HCT116 (cell line): ENCODE results near the gene STAMBPL1. TPM values are rescaled to one million over a fixed set of nuclear protein-coding genes. Genes with fewer than 3 reads are reported as not detected.
"Not testable (repeated sequence)": the region's sequence is repeated elsewhere in the genome, so short reads cannot be mapped to it uniquely, and the experiment has no call there.

Experiments used
- ATAC-seq: fragments of 200-7000 bp; cut with Tn5 transposase; 2 replicates; pipeline ENCODE4 v1.9.1; 2020; ENCODE audit warnings: mild to moderate bottlenecking, moderate library complexity
- BruUV-seq: library from RNA; stranded (reverse); fragments of 400-500 nt; replicated peaks from 2 replicates; lab custom pipeline; 2021; lab: Mats Ljungman, UMichigan
- CTCF ChIA-PET: fragments of 300-600 bp; sonication (Branson Sonifier 250); formaldehyde crosslinking; loops from one replicate; lab custom pipeline; 2021; ENCODE audit warnings: antibody characterized with exemption; lab: Charles Lee
- POLR2A ChIA-PET: fragments of 300-600, 350-600 bp; sonication (Branson Sonifier 250); formaldehyde crosslinking; loops from one replicate; lab custom pipeline; 2021; ENCODE audit warnings: antibody characterized with exemption; lab: Charles Lee
- RAD21 ChIA-PET, 2 experiments: fragments of 300-600 bp; sonication (Branson Sonifier 250); formaldehyde crosslinking; loops; one replicate each; lab custom pipeline; 2023; ENCODE audit warnings: low total read pairs in 2 of 2; ENCODE audit not compliant: uncharacterized antibody in 2 of 2, unreplicated experiment in 2 of 2, low non-redundant PET in 1 of 2; lab: Charles Lee
- DNase-seq: peaks from one replicate; pipeline ENCODE4 v3.0.0-alpha.2; 2010; ENCODE audit warnings: low read depth, low spot score
- H2AFZ ChIP-seq: fragments of 200-600 bp; shearing (Covaris generic), sonication (generic); 2 replicates; pipeline ENCODE4 v1.6.1; 2017; ENCODE audit warnings: low read depth, mixed run types, mixed read lengths, antibody characterized with exemption, low read length; ENCODE audit not compliant: poor library complexity, severe bottlenecking
- H3K27ac ChIP-seq: 2 replicates; pipeline ENCODE4 v1.5.1; 2012; ENCODE audit warnings: low read depth, low read length
- H3K27me3 ChIP-seq: fragments of 200-600 bp; sonication (generic); 2 replicates; pipeline ENCODE4 v1.6.1; 2016; ENCODE audit warnings: mixed run types, low read length, mixed read lengths; ENCODE audit not compliant: insufficient read depth
- H3K36me3 ChIP-seq, 2 experiments: fragments of 200-500 bp in 1 of 2; fragments of 200-600 bp in 1 of 2; sonication (Bioruptor generic) in 1 of 2; sonication (generic) in 1 of 2; 2 replicates each; pipeline versions ENCODE4 v1.5.1 to v1.6.1; 2014 to 2016; ENCODE audit warnings: low read length in 2 of 2, inconsistent platforms in 1 of 2, mixed read lengths in 1 of 2, mixed run types in 1 of 2; ENCODE audit not compliant: insufficient read depth in 2 of 2, control insufficient read depth in 1 of 2
- H3K4me1 ChIP-seq, 2 experiments: fragments of 200-600 bp in 1 of 2; sonication (generic) in 1 of 2; 2 replicates each; pipeline versions ENCODE4 v1.5.1 to v1.6.1; 2012 to 2017; ENCODE audit warnings: low read length in 2 of 2, inconsistent platforms in 1 of 2, mild to moderate bottlenecking in 1 of 2, mixed read lengths in 1 of 2, mixed run types in 1 of 2, moderate library complexity in 1 of 2; ENCODE audit not compliant: insufficient read depth in 2 of 2, control insufficient read depth in 1 of 2
- H3K4me2 ChIP-seq: fragments of 200-600 bp; sonication (generic); 2 replicates; pipeline ENCODE4 v1.6.1; 2017; ENCODE audit warnings: mixed run types, low read length, mixed read lengths
- H3K4me3 ChIP-seq, 2 experiments: fragments of 200-600 bp in 1 of 2; sonication (generic) in 1 of 2; replicated peaks in 1 of 2; 2 replicates each; pipeline ENCODE4 v1.5.1; 2011 to 2016; ENCODE audit warnings: low read length in 2 of 2, control low read depth in 1 of 2, low read depth in 1 of 2, mild to moderate bottlenecking in 1 of 2, mixed read lengths in 1 of 2, mixed run types in 1 of 2
- H3K79me2 ChIP-seq: fragments of 200-600 bp; sonication (generic); 2 replicates; pipeline ENCODE4 v1.6.1; 2017; ENCODE audit warnings: mild to moderate bottlenecking, mixed run types, low read length, moderate library complexity, mixed read lengths; ENCODE audit not compliant: insufficient read depth
- H3K9ac ChIP-seq: fragments of 200-600 bp; sonication (generic); 2 replicates; pipeline ENCODE4 v1.6.1; 2016; ENCODE audit warnings: low read length, mixed read lengths
- H3K9me2 ChIP-seq: fragments of 200-600 bp; sonication (generic), shearing (Covaris generic); 2 replicates; pipeline ENCODE4 v1.6.1; 2017; ENCODE audit warnings: mixed run types, mild to moderate bottlenecking, moderate library complexity; ENCODE audit not compliant: insufficient read depth
- H3K9me3 ChIP-seq, 2 experiments: fragments of 200-500 bp in 1 of 2; fragments of 200-600 bp in 1 of 2; sonication (Bioruptor generic) in 1 of 2; sonication (generic) in 1 of 2; 2 replicates each; pipeline ENCODE4 v1.6.1; 2014 to 2017; ENCODE audit warnings: low read length in 2 of 2, mixed read lengths in 2 of 2, inconsistent platforms in 1 of 2, low read depth in 1 of 2, mild to moderate bottlenecking in 1 of 2, mixed run types in 1 of 2, moderate library complexity in 1 of 2; ENCODE audit not compliant: control insufficient read depth in 1 of 2, insufficient read depth in 1 of 2
- H4K20me1 ChIP-seq: fragments of 200-600 bp; sonication (generic), shearing (Covaris generic); 2 replicates; pipeline ENCODE4 v1.6.1; 2017; ENCODE audit warnings: mixed run types, mild to moderate bottlenecking, moderate library complexity; ENCODE audit not compliant: insufficient read depth
- EZH2phosphoT487 ChIP-seq: fragments of 200-600 bp; IDR thresholded peaks from 2 replicates; pipeline ENCODE4 v1.6.1; 2018; ENCODE audit warnings: antibody characterized with exemption, borderline replicate concordance
- JUND ChIP-seq: IDR thresholded peaks from 2 replicates; pipeline ENCODE4 v1.6.1; 2012
- RAD21 ChIP-seq: IDR thresholded peaks from 2 replicates; pipeline ENCODE4 v1.6.1; 2012; ENCODE audit warnings: low read depth, mild to moderate bottlenecking
- SIN3A ChIP-seq: IDR thresholded peaks from 2 replicates; pipeline ENCODE4 v1.6.1; 2012; ENCODE audit warnings: low read depth
- intact Hi-C: fragments of 100-400 bp; cut with micrococcal nuclease; formaldehyde crosslinking; loops from 2 replicates; pipeline ENCODE4 v1.10.0; 2022
- total RNA-seq: library from RNA; stranded (reverse); gene quantifications from one replicate; pipeline ENCODE4 v1.2.1, GENCODE V29; 2021; ENCODE audit not compliant: unreplicated experiment
- TF ChIP-seq, protein P1 (sequence below): IDR thresholded peaks from 2 replicates; pipeline ENCODE4 v1.6.1; 2012

STAMBPL1 gene
- total RNA-seq, 1 experiment from 2014 or later = 11.0 TPM

GRCh38 chr10:88837632-88838031 is 42.4 kb upstream of the STAMBPL1 start:
- H3K27ac ChIP-seq, H3K4me2 ChIP-seq, H3K27me3 ChIP-seq, ATAC-seq, H3K9me3 ChIP-seq, BruUV-seq, H3K9ac ChIP-seq, RAD21 ChIA-PET, POLR2A ChIA-PET, DNase-seq, H3K9me2 ChIP-seq, H4K20me1 ChIP-seq, H3K36me3 ChIP-seq, H3K4me3 ChIP-seq, H2AFZ ChIP-seq, intact Hi-C loops, H3K4me1 ChIP-seq, H3K79me2 ChIP-seq: not testable (repeated sequence)
- CTCF ChIA-PET = interaction anchor here (0.6 to 4.1 kb wide), 2 partner anchors 95 to 359 kb away, joined by 3 to 148 read pairs; no protein-coding TSS in a partner anchor

DNA sequence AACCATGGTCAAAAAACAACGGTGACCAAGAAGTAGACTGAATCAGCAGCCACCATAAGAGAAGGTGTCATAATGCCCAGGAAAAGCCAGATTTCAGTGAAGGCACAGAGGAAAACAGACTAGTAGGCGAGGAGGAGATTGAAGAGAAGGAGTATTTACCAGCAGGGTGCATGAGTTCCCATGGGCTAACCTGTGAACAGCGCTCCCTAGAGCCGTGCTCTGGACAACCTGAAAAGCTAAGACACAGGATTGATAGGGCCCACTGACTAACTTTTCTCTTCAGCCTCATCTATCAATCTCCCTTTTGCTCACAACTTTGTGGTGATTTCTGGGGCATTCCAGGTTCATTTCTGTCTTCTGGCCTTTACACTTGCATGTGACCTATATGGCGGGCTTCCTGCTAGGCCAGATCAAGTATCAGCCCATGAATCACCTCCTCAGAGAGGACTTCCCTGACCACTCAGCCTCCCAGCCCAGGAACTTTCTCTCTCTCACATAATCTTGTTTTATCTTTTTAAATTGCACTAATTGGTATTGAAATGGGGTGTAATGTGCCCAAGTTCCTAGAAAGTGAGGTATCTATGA is 41.2 kb upstream of the STAMBPL1 start:
- ChIA-PET CTCF (no interaction called here), POLR2A (no interaction called here), RAD21 (no interaction called here)
- ATAC-seq (no peak), DNase-seq (no peak)
- Histone ChIP-seq H3K27ac (no peak overlapping the region), H2AFZ (no peak overlapping the region), H3K79me2 (no peaks in the 10 kb centered on the region), H4K20me1 (no peaks in the 10 kb centered on the region), H3K9ac (no peak overlapping the region), H3K4me3 (no peak overlapping the region), H3K4me2 (no peak overlapping the region), H3K9me2 (no peaks in the 10 kb centered on the region), H3K27me3 (no peaks in the 10 kb centered on the region), H3K4me1 (peaks cover 0 to 8% of the 10 kb centered on the region in 2 experiments; a peak in 1 of 4 replicates), H3K9me3 (no peaks in the 10 kb centered on the region), H3K36me3 (no peaks in the 10 kb centered on the region)
- BruUV-seq = no TSS peak
- TF ChIP-seq RAD21 (0 out of 2 replicates have a peak, but pooled peaks have one; percentile 10), JUND (no peak), EZH2phosphoT487 (no peak), SIN3A (no peak)
- TF ChIP-seq, protein P1, sequence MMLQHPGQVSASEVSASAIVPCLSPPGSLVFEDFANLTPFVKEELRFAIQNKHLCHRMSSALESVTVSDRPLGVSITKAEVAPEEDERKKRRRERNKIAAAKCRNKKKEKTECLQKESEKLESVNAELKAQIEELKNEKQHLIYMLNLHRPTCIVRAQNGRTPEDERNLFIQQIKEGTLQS = no peak
- intact Hi-C loops = no loop called here
